B cell (primary cell): ENCODE measurements around the gene AKR1C3. TPM values are rescaled to one million over a fixed set of nuclear protein-coding genes. Genes with fewer than 3 reads are reported as not detected.
"Not testable (repeated sequence)": the region's sequence is repeated elsewhere in the genome, so short reads cannot be mapped to it uniquely, and the experiment has no call there.

Source experiments
- ATAC-seq: fragments of 200-7000 bp; cut with Tn5 transposase; one replicate; pipeline ENCODE4 v1.10.0; 2021; ENCODE audit warnings: low read depth, mild to moderate bottlenecking, moderate number of reproducible peaks, moderate library complexity
- CTCF ChIA-PET: fragments of 350-600 bp; sonication (Branson Sonifier 250); formaldehyde crosslinking; loops from one replicate; lab custom pipeline; 2021; ENCODE audit warnings: antibody characterized with exemption, inconsistent platforms; lab: Charles Lee
- POLR2A ChIA-PET: fragments of 350-600 bp; sonication (Branson Sonifier 250); formaldehyde crosslinking; loops from one replicate; lab custom pipeline; 2021; ENCODE audit warnings: antibody characterized with exemption; lab: Charles Lee
- DNase-seq: peaks from one replicate; pipeline ENCODE4 v3.0.0; 2013
- H2AFZ ChIP-seq: 2 replicates; pipeline ENCODE4 v1.6.1; 2012; ENCODE audit warnings: mild to moderate bottlenecking, low read depth, low read length; ENCODE audit not compliant: insufficient read depth, poor library complexity, severe bottlenecking
- H3K27ac ChIP-seq, 2 donors: 1 replicate in 1 of 2; 2 replicates in 1 of 2; pipeline ENCODE4 v1.5.1; 2012 to 2013; ENCODE audit warnings: low read length in 2 of 2, mild to moderate bottlenecking in 2 of 2, moderate library complexity in 1 of 2
- H3K27me3 ChIP-seq, 4 experiments: fragments of 200-600 bp in 1 of 4; sonication (generic) in 1 of 4; replicated peaks in 1 of 4; 1 replicate in 2 of 4; 2 replicates in 2 of 4; pipeline versions ENCODE4 v1.6.1 to v1.7.0; 2013 to 2016; ENCODE audit warnings: low read length in 3 of 4, mild to moderate bottlenecking in 2 of 4, mixed read lengths in 1 of 4, moderate library complexity in 1 of 4; ENCODE audit not compliant: insufficient read depth in 4 of 4, control insufficient read depth in 3 of 4; ENCODE audit errors: control extremely low read depth in 1 of 4
- H3K36me3 ChIP-seq, 2 experiments: replicated peaks in 1 of 2; 1 replicate in 1 of 2; 2 replicates in 1 of 2; pipeline versions ENCODE4 v1.6.1 to v1.7.1; 2013; ENCODE audit warnings: low read length in 1 of 2; ENCODE audit not compliant: insufficient read depth in 2 of 2, control insufficient read depth in 1 of 2; ENCODE audit errors: control extremely low read depth in 1 of 2, extremely low read depth in 1 of 2
- H3K4me1 ChIP-seq, 2 donors: fragments of 200-600 bp in 1 of 2; sonication (generic) in 1 of 2; 1 replicate in 1 of 2; 2 replicates in 1 of 2; pipeline versions ENCODE4 v1.5.1 to v1.6.1; 2013 to 2017; ENCODE audit warnings: low read length in 2 of 2; ENCODE audit not compliant: control insufficient read depth in 2 of 2, insufficient read depth in 2 of 2
- H3K4me2 ChIP-seq: replicated peaks from 2 replicates; pipeline ENCODE3; 2012; ENCODE audit warnings: mild to moderate bottlenecking, low read depth, low read length; ENCODE audit not compliant: poor library complexity, severe bottlenecking
- H3K4me3 ChIP-seq, 5 experiments: fragments of 200-600 bp in 1 of 5; sonication (generic) in 1 of 5; 1 replicate in 3 of 5; 2 replicates in 2 of 5; pipeline versions ENCODE4 v1.5.1 to v1.7.0; 2011 to 2016; ENCODE audit warnings: low read length in 4 of 5, mild to moderate bottlenecking in 4 of 5, low read depth in 2 of 5, control low read depth in 1 of 5, moderate library complexity in 1 of 5; ENCODE audit not compliant: insufficient read depth in 1 of 5; ENCODE audit errors: control extremely low read depth in 1 of 5, extremely low read depth in 1 of 5
- H3K79me2 ChIP-seq: fragments of 200-600 bp; sonication (generic); one replicate; pipeline ENCODE4 v1.6.0; 2016; ENCODE audit warnings: low read length; ENCODE audit not compliant: control insufficient read depth, insufficient read depth
- H3K9ac ChIP-seq: fragments of 200-600 bp; sonication (generic); 2 replicates; pipeline ENCODE4 v1.6.1; 2017; ENCODE audit warnings: mild to moderate bottlenecking, low read length, moderate library complexity
- H3K9me3 ChIP-seq, 3 donors: one replicate each; pipeline versions ENCODE4 v1.6.1 to v1.7.1; 2013; ENCODE audit warnings: low read length in 2 of 3; ENCODE audit not compliant: control insufficient read depth in 2 of 3, insufficient read depth in 1 of 3; ENCODE audit errors: control extremely low read depth in 1 of 3
- H4K20me1 ChIP-seq: 2 replicates; pipeline ENCODE4 v1.6.0; 2012; ENCODE audit warnings: mild to moderate bottlenecking, low read length; ENCODE audit not compliant: insufficient read depth, control insufficient read depth, poor library complexity, severe bottlenecking
- H3K27ac Mint-ChIP-seq: one replicate; pipeline ENCODE4 v1.8.0; 2021; ENCODE audit warnings: mixed read lengths
- H3K27me3 Mint-ChIP-seq: one replicate; pipeline ENCODE4 v1.8.0; 2021; ENCODE audit warnings: mixed read lengths
- H3K4me1 Mint-ChIP-seq: one replicate; pipeline ENCODE4 v1.8.0; 2021; ENCODE audit warnings: mixed read lengths
- H3K4me3 Mint-ChIP-seq: one replicate; pipeline ENCODE4 v1.8.0; 2021; ENCODE audit warnings: mixed read lengths
- H3K9me3 Mint-ChIP-seq: one replicate; pipeline ENCODE4 v1.8.0; 2022; ENCODE audit warnings: mixed read lengths; ENCODE audit not compliant: insufficient read depth
- CTCF ChIP-seq: fragments of 200-600 bp; IDR thresholded peaks from one replicate; pipeline ENCODE4 v1.8.0; 2022; ENCODE audit warnings: antibody characterized with exemption, mild to moderate bottlenecking
- EZH2 ChIP-seq: IDR thresholded peaks from 2 replicates; pipeline ENCODE4 v1.6.1; 2012; ENCODE audit warnings: borderline replicate concordance, low read depth, mild to moderate bottlenecking, moderate library complexity, low read length; ENCODE audit not compliant: insufficient read depth, poor library complexity, severe bottlenecking
- WGBS: methylation state at CpG from one replicate; pipeline ENCODE4 v1.1.5; 2013; ENCODE audit warnings: missing lambda C conversion rate; ENCODE audit not compliant: insufficient coverage; 5-methylcytosine and 5-hydroxymethylcytosine counted together
- intact Hi-C: fragments of 100-400 bp; cut with micrococcal nuclease; formaldehyde crosslinking; loops from one replicate; pipeline ENCODE4 v1.10.0; 2022
- polyA plus RNA-seq: library from polyadenylated mRNA; depleted of rRNA; stranded (reverse); fragments of >200 nt; gene quantifications from 2 replicates; pipeline ENCODE4 v1.2.3, GENCODE V29; 2012
- total RNA-seq, 2 donors: library from RNA; stranded (reverse); fragments of 120-200 nt in 1 of 2; gene quantifications; 1 replicate in 1 of 2; 2 replicates in 1 of 2; pipeline versions ENCODE4 v1.2.3 to v1.2.4, GENCODE V29; 2013 to 2022

AKR1C3 gene
- total and polyA plus RNA-seq, 2 donors (not counting 1 experiment from before 2014, with no cell fraction given), result 0.28 to 0.62 TPM

GRCh38 chr10:5096108-5096507 lies 1.9 kb downstream of the AKR1C3 start:
- Mint-ChIP-seq H3K4me3 (no peak overlapping the region), H3K27me3 (peaks cover 6% of the 10 kb centered on the region), H3K4me1 (no peaks in the 10 kb centered on the region), H3K9me3 (no peaks in the 10 kb centered on the region), H3K27ac (no peak overlapping the region)
- ATAC-seq (no peak), DNase-seq (no peak)
- no peaks in the 10 kb centered on the region for H3K9me3 ChIP-seq
- no peaks in the 10 kb centered on the region for H4K20me1 ChIP-seq
- H3K27ac ChIP-seq, result no peak overlapping the region
- no peak overlapping the region for H2AFZ ChIP-seq
- H3K4me2 ChIP-seq, result no peak overlapping the region
- intact Hi-C loops, result no loop called here
- no peak overlapping the region for H3K4me3 ChIP-seq
- ChIA-PET CTCF (no interaction called here), POLR2A (no interaction called here)
- no peak overlapping the region for H3K9ac ChIP-seq
- H3K27me3 ChIP-seq, result no peaks in the 10 kb centered on the region
- H3K4me1 ChIP-seq, result peaks cover 0 to 5% of the 10 kb centered on the region in 2 donors
- H3K79me2 ChIP-seq, result no peaks in the 10 kb centered on the region
- no CpG with 5 or more reads among the region's 2 CpGs for WGBS
- TF ChIP-seq EZH2 (no peak), CTCF (no peak)
- H3K36me3 ChIP-seq, result no peaks in the 10 kb centered on the region

DNA sequence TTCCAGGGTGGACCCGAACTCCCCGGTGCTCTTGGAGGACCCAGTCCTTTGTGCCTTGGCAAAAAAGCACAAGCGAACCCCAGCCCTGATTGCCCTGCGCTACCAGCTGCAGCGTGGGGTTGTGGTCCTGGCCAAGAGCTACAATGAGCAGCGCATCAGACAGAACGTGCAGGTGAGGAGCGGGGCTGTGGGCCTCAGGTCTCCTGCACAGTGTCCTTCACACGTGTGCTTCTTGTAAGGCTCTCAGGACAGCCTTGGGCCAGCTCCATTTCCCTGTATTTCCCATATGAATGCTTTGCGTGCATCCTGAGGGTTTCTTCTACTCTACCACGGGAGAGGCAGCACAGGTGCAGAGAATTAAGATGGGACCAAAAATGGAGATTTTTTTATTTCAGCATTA lies 8.3 kb downstream of the AKR1C3 start:
- H3K4me1 ChIP-seq, H3K27ac Mint-ChIP-seq: not testable (repeated sequence)

More for the DNA sequence above, 8.3 kb downstream of the AKR1C3 start:
- H3K4me3 Mint-ChIP-seq, H3K27ac ChIP-seq, H3K4me2 ChIP-seq, H3K9me3 Mint-ChIP-seq, H3K27me3 ChIP-seq, DNase-seq, POLR2A ChIA-PET, H2AFZ ChIP-seq, H3K9me3 ChIP-seq, intact Hi-C loops, H3K4me3 ChIP-seq, CTCF ChIA-PET, H4K20me1 ChIP-seq, H3K36me3 ChIP-seq, H3K27me3 Mint-ChIP-seq, H3K4me1 Mint-ChIP-seq, H3K79me2 ChIP-seq, ATAC-seq, H3K9ac ChIP-seq: not testable (repeated sequence)
- no CpG with 5 or more reads among the region's 11 CpGs for WGBS
